HG03196 (cell line): ENCODE data around the gene FOXR1.

Experiments
- ATAC-seq: cut with Tn5 transposase; IDR thresholded peaks from one replicate; pipeline ENCODE4 v1.9.1; 2021; ENCODE audit not compliant: unreplicated experiment

Gene FOXR1, protein sequence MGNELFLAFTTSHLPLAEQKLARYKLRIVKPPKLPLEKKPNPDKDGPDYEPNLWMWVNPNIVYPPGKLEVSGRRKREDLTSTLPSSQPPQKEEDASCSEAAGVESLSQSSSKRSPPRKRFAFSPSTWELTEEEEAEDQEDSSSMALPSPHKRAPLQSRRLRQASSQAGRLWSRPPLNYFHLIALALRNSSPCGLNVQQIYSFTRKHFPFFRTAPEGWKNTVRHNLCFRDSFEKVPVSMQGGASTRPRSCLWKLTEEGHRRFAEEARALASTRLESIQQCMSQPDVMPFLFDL

DNA sequence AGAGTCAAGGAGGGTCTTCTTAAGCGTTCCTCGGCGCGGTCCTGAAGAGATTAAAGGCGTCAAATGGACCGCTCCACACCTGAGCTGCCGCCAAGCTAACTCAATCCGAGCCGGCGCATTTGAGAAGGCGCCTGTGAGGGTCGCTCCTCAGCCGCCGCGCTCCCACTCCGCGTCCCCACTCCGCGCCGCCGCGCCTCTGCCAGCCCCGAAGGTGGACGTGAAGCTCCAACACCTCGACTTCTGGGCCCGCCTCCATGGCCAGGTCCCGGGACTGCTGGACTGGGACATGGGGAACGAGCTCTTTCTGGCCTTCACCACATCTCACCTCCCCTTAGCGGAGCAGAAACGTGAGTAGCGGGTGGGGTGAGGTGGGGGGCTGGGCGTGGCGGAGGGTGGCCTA is at the start of gene FOXR1:
Gene FOXR1, plus strand, starts transcription at position 116 of the 400 bp plus-strand sequence. Its CDS starts 171 bp downstream, at position 287.
- ATAC-seq = no peak

DNA sequence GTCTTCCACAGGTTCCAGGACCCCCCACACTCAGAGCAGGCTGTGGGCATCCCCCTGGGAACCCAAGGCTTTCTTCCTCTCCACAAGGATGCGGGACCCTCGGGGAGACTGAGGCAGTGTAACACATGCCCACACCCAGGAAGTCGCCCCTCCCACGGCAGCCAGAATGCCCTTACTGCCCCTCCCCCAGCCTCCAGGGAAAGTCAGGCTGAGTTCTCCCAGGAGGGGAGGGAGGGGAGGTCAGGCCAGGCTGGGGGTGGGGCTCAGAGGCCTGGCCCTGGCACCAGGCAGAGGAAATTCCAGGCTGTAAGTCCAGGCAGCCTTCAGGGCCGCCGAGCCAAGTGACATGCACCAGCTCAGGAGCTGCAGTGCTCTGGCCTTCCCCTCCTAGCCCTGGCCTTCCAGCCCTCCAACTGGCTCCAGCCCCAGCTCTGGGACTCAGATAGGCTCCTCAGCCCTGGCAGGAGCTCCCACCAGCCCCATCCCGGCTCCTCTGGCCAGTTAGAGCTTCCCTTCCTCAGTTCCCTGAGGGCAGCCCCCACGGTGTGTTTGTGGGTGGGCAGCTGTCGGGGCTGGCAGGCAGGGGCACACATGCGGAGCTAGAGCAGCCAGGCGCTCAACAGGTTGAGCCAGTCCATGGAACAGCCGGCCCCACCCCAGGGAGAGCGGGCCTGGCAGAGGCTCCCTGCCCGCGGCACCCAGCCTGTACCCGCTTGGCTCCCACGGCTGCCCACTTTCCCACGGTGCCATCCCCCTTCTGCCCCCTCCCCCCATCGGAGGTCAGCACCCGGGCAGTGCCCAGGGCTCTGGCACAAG is 49.4 kb upstream of the FOXR1 start:
- ATAC-seq = no peak

DNA sequence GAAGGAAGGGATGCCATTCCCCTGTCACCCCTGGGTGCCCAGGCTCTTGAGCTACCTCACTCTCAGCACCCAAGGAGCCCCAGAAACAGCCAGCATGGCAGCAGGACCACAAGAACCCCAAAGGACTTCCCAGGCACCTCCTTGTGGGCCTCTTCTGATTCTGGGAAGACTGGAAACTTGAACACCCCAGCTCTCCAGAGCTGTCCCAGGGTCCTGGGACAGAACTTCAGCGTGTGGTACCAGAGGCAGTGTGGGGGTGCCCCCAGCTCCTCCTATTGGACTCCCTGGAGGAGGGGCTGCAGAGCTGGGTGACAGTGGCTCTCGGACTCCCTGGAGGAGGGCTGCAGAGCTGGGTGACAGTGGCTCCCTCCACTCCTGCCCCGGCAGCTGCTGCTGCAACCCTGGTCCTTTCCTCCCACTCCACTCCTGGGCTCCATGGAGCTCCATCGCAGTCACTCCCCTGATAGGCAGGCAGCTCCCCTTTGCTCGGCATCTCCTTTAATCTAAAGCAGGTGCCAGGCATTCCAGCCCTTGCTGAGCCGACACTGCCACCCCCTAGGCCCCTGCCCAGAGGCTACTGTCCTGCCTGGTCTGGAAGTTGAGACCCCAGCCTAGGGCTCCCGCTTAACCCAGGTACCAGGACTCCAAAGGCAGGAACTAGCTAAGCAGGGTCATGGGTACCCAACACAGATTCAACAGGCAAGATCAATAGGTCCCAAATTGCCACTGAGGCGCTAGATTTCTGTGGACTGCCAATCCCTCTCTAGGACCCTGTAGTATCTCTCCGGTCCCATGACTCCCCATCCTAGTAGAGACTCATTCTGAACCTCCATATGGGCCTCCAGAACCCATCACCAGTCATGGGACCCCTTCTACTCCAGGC is 48.6 kb upstream of the FOXR1 start:
- no peak for ATAC-seq

DNA sequence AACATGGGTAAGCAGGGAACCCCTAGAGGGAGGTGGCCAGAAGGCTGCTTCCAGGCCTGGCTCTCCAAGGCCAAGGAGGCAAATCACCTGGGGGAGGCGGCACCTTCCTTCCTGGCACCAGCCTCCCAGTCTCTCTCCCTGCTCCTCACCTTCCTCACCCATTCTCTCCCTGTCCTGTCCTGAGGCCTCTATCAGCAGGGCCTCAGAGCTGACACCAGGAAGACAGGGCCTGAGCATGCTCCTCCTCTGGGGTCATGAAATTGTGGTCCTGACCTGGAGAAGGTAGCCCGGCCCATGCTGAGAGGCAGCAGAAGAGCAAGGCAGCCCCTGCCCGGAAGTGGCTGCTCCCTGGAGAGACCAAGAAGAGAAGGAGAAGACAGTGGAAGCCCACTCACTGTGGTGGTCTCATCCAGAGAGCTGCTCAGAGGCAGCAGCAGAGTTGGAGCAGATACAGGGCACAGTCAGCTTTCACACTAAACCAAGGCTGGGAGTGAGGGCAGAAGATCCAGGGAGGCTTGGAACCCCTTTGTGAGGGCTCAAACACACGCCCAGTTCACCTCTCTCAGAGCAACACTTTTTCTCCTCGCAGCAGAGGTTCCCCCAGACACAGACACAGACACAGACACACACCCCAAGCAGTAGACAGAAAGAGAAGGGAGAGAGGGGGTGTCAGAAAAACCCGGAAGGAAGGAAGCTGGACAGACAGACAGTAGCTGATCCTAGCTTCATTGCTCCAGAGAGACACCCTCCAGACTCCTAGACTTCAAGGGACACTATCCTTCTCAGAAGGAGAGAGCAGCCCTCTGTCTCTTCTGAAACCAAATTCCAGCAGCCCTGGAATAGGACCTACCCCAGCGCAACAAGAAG is 47.6 kb upstream of the FOXR1 start:
- no peak for ATAC-seq

DNA sequence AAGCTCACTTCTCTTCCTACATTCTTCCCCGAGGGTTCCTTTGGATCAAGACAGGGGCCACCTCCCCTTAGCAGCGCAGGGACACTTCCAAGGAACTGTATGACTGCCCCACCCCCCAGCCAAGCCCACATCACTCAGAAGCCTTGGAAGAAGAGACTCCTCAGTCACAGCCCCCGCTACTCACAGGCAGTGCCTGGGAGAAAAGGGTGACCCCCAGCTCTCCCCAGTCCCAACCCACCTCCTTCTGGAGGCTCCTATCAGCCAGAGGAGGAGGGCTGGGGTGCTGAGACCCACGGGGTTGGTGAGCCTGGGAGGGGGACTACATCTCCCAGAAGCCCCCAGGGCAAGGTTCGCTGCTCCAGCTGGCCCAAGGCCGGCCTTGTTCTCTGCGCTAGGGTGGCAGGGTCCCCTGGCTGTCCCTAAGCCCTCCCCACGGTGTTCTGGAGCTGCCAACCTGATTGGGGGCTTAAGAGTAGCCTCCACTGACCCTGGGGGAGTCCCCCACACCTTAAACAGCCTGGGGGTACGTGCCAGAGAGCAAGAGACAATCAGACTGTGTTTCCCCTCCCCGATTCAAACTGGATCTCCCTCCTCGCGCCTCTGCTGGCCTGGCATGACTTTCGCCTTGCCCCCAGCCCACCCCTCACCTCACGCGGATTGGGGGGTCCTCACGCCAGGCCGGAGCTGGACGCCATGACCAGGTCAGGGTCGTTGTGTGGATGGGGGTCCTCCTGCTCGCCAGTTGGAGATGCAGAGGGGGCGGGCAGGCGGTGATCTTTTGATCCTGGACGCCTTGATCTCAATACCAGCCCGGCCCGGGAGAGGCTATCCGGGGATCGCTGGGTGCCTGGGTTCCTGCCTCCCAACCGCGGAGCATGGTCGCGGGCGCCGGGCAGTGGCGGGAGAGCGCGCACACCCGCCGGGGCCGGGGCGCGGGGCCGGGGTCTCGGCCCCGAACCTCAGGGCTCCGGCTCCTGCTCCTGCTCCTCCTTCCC is 46.7 kb upstream of the FOXR1 start:
- ATAC-seq = no peak

DNA sequence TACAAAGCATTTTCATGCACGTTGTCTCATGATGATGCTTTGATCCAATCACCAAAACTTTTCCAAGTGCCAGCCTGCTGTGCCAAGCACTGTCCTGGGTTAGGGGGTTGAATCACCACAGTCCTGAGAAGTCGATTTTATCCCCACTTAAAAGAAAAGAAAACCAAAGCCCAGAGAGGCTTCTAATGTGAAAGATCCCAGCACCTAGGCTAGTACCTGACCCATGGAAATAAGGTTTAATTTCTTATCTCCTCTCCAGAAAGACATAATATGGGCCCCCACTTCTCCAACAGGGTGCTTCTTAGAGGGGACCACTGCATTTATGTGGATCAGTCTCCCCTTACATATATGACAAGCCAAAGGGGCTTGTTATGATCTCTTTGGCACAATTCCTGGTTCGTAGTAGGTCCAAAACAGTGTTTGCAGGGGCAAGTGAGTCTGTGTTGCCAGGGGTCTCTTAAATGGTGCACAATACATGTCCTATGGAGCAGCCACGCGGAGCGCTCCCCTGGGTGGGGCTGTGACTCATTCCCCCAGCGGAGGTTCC is 43.9 kb upstream of the FOXR1 start:
- no peak for ATAC-seq

DNA sequence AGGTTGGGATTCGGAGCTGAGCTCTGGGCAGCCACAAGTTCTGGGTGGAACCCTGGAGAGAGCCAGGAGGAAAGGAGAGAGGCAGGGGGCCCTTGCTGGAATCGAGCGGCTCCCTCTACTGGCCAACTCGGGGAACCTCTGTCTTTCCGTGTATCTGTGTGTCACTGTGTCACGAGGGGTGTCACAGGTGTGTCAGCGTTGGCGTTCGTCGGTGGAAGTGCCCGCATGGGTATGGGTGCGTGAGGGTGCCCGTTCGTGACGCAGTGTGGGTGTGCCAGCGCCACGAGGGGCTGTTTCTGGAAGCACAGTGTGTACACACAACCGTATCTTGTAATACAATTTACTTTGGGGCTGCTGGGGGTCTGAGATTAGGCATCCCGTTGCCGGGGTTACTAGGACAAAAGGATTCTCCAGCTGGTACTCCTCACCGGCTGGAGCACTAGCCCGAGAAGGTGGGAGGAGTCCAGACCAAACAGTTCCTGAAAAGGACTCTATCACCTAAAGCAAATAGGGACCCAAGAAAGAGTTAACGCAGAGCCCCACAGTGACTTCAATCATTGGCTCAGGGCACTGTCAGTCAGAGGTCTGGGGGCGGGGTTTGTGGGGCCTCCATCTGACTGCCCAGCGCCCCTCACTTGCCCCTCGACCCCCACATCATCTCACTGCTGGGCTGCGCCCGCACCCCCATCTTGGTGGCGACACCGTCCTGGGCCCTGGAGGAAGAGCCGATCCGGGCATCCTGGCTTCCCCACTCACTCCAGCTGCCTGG is 43.3 kb upstream of the FOXR1 start:
- peak; percentile 39 for ATAC-seq

DNA sequence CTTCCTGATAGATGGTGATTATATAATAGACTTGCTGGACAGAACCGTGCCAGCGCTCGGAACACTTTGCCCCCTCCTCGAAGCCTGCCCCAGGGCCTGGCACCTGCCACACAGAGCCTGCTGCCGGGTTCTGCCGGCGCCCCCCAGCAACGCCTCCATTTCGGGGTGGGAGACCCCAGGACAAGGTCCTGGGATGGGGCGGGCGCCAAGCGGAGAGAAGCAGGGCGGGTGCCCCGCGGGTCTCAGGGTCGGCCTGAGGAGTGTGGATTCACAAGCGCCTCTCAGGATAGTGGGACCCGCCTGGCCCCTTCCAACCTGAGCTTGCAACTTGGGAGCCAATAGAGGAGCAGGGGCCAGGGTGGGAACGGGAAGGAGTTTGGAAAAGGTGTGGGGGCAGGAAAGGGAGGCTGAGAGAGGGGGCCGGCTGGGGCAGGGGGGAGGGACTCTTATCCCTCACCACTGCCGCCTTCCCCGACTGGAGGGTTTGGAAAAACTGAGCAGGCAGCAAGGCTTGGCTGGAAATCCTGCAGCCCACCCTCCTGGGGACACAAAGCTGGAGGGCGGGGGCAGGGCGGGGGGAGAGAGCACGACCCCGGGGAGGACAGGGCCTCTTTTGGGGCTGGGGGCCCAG is 42.6 kb upstream of the FOXR1 start:
- ATAC-seq = no peak

DNA sequence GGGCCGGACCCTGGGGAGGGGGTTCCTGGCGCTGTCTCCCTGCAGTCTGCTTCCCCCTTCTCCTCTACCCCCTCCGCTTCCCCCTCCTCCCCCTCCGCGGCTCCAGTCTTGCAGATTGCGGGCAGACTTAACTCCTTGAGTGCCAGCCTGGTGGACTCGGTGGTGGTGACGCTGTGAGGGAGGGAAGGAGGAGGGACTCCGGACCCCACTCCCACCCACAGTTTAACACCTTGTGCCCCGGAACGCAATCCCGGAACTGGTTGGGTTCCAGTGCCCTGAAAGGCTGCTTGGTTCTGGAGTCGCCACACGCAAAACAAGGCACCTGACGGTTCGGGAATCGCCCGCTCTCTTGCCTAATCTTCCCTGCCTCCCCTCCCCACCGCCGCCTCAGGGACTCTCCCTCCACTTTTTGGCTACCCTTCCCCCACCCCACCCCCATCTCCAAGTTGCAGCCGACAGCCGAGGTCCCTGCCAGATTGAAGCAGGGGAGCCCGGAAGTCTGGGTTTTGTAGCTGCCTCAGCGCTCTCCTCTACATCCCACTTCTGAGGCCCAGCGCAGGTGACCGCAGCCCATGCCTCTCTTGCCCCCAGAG is 42.0 kb upstream of the FOXR1 start:
- no peak for ATAC-seq

DNA sequence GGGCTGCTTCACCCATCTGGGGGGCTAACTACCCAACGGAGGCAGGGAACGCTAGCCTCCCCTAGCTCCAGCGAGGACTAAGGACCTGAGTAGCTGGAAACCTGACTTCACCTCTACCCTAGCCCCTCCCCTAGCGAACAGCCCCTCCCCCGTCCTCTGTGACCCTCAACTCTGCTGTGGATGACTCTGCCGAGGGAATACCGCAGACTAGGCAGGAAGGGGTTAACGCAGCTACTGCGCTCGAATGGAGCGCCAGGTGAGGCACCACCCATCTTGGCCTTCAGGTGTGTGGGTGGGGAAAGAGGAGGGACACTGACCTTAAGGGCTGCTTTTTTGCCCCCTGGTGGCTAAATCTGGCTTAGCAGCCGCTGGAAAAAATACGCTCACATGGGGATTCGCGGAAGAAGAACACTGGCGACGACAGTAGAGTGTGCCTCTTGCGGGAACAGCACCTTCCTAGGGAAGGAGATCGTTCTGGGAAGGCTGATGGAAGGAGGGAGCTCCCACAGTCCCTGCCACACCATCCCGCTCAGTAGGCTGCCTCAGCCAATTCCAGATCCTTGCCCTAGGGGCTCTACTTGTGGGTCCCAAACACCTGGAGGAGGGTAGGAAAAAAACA is 41.4 kb upstream of the FOXR1 start:
- no peak for ATAC-seq

DNA sequence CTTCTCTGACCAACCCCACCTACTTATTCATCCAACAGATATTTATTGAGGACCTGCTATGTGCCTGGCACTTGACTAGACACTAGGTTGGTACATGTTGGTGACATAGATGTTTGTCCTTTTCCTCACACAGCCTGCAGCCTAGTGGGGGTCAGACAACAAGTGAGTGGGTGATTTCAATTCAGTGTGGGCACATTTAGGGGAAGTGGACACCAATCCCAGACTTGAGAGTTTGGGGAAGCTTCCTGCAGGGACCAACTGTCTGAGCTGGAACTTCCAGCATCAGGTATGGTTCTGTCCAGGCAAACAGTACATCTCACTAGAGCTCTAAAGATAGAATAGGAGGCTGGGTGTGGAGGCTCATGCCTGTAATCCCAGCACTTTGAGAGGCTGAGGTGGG is 40.0 kb upstream of the FOXR1 start:
- ATAC-seq = no peak

DNA sequence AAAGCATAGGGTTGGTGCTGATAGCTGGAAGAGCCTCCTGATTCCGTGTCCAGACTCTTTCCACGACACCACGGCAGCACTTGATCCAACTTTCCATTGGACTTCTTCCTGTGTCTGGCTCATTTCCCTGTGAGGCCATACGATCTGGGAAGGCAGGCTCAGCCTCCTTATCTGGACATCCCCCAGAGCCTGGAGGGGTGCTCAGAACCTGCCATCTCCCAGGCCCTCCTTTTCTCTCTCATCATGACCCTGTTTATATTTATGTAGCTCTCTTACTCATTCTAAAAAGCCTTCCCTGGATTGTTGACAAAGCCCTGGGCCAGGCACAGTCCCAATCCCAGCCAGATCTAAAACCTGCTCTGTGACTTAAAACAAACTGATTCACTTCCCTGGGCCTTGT is 38.1 kb upstream of the FOXR1 start:
- ATAC-seq = no peak

DNA sequence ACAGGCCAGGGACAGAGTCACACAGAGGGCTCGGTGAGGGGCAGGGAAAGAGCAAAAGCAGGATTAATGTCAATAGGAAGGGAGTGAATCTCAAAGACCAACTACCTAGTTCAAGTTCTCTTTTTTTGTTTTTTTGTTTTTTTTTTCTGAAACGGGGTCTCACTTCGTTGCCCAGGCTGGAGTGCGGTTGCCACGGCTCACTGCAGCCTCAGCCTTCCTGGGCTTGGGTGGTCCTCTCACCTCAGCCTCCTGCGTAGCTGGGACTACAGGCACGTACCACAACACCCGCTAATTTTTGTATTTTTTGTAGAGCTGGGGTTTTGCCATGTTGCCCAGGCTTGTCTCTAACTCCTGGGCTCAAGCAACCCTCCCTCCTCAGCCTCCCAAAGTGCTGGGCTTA is 36.2 kb upstream of the FOXR1 start:
- ATAC-seq = no peak

DNA sequence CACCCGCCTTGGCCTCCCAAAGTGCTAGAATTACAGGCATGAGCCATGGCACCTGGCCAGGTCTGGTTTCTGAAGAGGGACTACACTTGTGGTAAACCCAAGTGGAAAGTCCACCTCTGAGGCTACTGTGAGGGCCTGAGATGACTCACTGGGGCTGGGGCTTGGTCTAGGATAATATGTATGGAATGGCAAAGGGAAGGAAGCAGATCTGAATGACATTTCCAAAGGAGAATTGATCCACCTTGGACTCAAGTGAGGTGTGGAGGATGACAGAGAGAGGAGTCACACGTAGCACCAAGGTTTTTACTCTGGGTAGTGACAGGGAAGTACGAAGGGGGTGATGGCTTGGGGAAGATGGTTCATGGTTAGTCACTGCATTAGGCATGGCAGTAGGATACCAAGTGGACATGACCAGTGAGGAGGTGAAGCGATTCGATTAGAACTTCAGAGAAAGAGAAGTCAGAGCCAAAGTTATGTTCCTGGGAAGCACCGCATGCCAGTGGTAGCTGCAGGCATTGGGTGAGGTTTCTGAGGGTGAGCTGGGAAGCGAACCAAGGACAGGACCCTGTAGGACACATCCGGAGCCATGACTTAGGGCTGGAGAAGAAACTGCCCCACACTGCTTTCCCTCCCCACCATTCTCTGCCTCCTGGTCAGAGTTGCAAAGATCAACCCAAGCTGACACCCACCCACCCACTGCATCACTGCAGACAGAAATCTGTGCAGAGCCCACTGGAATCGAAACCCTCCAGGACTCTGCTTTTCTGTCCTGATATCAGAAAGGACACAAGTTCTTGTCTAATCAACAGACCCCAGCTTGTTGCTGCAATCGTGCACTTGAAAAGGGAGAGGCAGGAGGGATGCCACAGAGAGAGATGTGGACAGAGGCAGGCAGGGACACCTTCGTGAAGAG is 32.8 kb upstream of the FOXR1 start:
- no peak for ATAC-seq

DNA sequence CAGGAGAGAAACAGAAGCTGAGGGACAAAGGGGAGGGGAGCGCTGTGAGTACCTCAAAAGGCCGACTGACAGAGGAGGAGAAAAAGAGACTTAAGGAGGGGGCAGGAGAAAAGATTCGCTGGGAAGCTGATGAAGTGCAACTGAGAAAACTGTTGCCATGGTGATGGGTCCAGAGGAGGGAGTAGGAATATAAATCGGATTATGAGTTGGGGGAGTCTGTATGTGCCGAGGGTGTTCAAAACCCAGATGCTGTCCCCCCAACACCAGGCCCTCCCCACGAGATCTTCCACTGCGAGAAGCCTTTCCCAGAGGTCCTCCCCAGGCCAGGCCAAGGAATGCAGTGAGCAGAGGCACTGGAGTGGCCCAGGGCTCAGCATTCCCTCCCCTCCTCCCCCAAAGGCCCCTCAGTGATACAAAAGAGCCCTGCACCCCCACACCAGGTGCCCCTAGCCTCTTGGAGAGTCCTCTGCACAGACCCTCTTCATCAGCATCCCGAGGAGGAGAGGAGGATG is 32.1 kb upstream of the FOXR1 start:
- ATAC-seq = no peak
